Smooth muscle cell (in vitro differentiated cells): ENCODE results near the gene CHD6. TPM values are rescaled to one million over a fixed set of nuclear protein-coding genes. Genes with fewer than 3 reads are reported as not detected.

Experiments
- DNase-seq: peaks from one replicate; lab custom pipeline; 2025; ENCODE audit not compliant: unreplicated experiment; lab: John Stamatoyannopoulos, UW
- H2AFZ ChIP-seq: fragments of 200-600 bp; sonication (generic); 2 replicates; pipeline ENCODE4 v1.6.0; 2016; ENCODE audit warnings: antibody characterized with exemption, low read depth, mild to moderate bottlenecking
- H3F3A ChIP-seq: fragments of 200-600 bp; sonication (generic); 2 replicates; pipeline ENCODE4 v1.6.0; 2017; ENCODE audit warnings: antibody characterized with exemption, low read depth
- H3K27ac ChIP-seq: fragments of 200-600 bp; sonication (generic); 2 replicates; pipeline ENCODE4 v1.5.1; 2016; ENCODE audit warnings: low read depth, mild to moderate bottlenecking
- H3K27me3 ChIP-seq: fragments of 200-600 bp; sonication (generic); 2 replicates; pipeline ENCODE4 v1.6.1; 2016; ENCODE audit warnings: low read depth, mild to moderate bottlenecking
- H3K36me3 ChIP-seq: fragments of 200-600 bp; sonication (generic); 2 replicates; pipeline ENCODE4 v1.5.1; 2016; ENCODE audit warnings: low read depth
- H3K4me1 ChIP-seq: fragments of 200-600 bp; sonication (generic); 2 replicates; pipeline ENCODE4 v1.5.1; 2016; ENCODE audit warnings: low read depth
- H3K4me2 ChIP-seq: fragments of 200-600 bp; sonication (generic); 2 replicates; pipeline ENCODE4 v1.6.0; 2016; ENCODE audit warnings: mild to moderate bottlenecking
- H3K4me3 ChIP-seq: fragments of 200-600 bp; sonication (generic); 2 replicates; pipeline ENCODE4 v1.5.1; 2016; ENCODE audit warnings: mild to moderate bottlenecking
- H3K79me2 ChIP-seq: fragments of 200-600 bp; sonication (generic); 2 replicates; pipeline ENCODE4 v1.6.0; 2016; ENCODE audit warnings: low read depth, mild to moderate bottlenecking
- H3K9ac ChIP-seq: fragments of 200-600 bp; sonication (generic); 2 replicates; pipeline ENCODE4 v1.6.0; 2016; ENCODE audit warnings: low read depth
- H3K9me3 ChIP-seq: fragments of 200-600 bp; sonication (generic); replicated peaks from 2 replicates; pipeline ENCODE4 v1.5.1; 2016; ENCODE audit warnings: low read depth
- H4K20me1 ChIP-seq: fragments of 200-600 bp; sonication (generic); 2 replicates; pipeline ENCODE4 v1.6.0; 2016; ENCODE audit warnings: low read depth
- WGBS: methylation state at CpG from one replicate; pipeline ENCODE4 v1.1.7; 2016; ENCODE audit warnings: low lambda C conversion rate; 5-methylcytosine and 5-hydroxymethylcytosine counted together
- polyA plus RNA-seq: library from polyadenylated mRNA; unstranded; fragments of >200 nt; fragmentation: Nextera tagmentation; extraction: Ambion mirVana; gene quantifications from 2 replicates; pipeline ENCODE4 v1.2.1, GENCODE V29; 2016
- total RNA-seq: library from RNA; depleted of rRNA; stranded (reverse); fragments of >200 nt; gene quantifications from 2 replicates; pipeline ENCODE4 v1.2.3, GENCODE V29; 2014
- TF ChIP-seq, protein P1 (sequence below): fragments of 200-600 bp; sonication (generic); IDR thresholded peaks from 2 replicates; pipeline ENCODE4 v1.5.1; 2017; ENCODE audit warnings: borderline replicate concordance, mild to moderate bottlenecking, antibody characterized with exemption; ENCODE audit not compliant: insufficient read depth, poor library complexity, severe bottlenecking

The CHD6 gene
- total and polyA plus RNA-seq, 2 experiments from 2014 or later = 41.7 to 47.8 TPM

DNA sequence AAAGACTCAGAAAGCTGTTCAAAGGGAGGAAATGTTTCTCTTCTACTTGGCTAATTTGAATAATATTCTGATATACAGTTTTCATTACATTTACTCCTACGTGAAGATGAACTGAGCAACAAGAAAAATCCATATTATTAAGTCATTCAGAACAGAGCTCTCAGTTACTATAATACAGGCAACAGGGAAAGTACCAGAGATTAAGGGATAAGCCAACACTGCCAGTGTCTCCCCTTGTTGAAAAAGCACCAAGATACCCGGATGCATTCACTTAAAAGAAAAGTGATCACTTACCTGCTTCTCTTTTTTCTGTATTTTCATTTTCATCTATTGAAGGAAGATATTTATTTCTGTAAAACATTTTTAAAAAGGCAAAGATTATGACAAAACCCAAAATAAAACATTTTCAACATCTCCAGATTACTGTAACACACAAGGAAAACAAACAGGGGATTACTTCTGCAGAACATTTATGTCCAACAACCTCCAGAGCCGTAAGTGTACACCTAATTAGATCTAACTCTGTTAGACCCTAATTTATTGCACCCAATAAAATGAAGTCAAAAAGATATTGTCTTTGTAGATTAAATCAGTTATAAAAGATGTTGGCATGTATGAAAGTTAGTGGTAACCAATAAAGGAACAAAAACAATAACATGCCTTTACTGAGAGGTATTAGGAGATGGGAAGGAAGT lies 67.0 kb downstream of the CHD6 start:
- Histone ChIP-seq H3K4me2 (no peak overlapping the region), H2AFZ (no peak overlapping the region), H3K36me3 (no peaks in the 10 kb centered on the region), H3K4me1 (peaks cover 16% of the 10 kb centered on the region), H3K4me3 (no peak overlapping the region), H4K20me1 (peaks cover 67% of the 10 kb centered on the region), H3K79me2 (peaks cover 50% of the 10 kb centered on the region), H3K9me3 (no peaks in the 10 kb centered on the region), H3K9ac (no peak overlapping the region), H3K27ac (no peak overlapping the region), H3K27me3 (no peaks in the 10 kb centered on the region), H3F3A (no peaks in the 10 kb centered on the region)
- TF ChIP-seq, protein P1, sequence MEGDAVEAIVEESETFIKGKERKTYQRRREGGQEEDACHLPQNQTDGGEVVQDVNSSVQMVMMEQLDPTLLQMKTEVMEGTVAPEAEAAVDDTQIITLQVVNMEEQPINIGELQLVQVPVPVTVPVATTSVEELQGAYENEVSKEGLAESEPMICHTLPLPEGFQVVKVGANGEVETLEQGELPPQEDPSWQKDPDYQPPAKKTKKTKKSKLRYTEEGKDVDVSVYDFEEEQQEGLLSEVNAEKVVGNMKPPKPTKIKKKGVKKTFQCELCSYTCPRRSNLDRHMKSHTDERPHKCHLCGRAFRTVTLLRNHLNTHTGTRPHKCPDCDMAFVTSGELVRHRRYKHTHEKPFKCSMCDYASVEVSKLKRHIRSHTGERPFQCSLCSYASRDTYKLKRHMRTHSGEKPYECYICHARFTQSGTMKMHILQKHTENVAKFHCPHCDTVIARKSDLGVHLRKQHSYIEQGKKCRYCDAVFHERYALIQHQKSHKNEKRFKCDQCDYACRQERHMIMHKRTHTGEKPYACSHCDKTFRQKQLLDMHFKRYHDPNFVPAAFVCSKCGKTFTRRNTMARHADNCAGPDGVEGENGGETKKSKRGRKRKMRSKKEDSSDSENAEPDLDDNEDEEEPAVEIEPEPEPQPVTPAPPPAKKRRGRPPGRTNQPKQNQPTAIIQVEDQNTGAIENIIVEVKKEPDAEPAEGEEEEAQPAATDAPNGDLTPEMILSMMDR = no peak
- WGBS = 69% methylated on average over 3 of the region's 3 CpGs
- DNase-seq = no peak

DNA sequence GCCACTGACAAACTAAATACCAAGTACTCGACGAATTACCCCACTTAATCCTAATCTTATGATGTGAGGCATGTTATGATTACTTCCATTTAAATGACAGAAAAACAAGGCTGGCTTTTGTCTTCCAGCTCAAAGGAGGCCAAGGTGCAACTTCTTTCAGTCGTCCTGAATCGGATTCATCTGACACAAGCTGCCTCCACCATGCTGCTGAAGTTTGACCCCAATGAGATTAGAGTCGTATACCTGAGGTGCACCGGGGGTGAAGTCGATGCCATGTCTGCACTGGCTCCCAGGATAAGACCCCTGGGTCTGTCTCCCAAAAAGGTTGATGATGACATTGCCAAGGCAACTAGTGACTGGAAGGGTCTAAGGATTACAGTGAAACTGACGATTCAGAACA lies 71.0 kb downstream of the CHD6 start:
- WGBS = 89% methylated on average over 8 of the region's 8 CpGs
- Histone ChIP-seq H2AFZ (no peak overlapping the region), H3K4me2 (no peak overlapping the region), H3K9ac (no peak overlapping the region), H3K4me1 (peaks cover 10% of the 10 kb centered on the region), H3F3A (no peaks in the 10 kb centered on the region), H3K79me2 (peaks cover 60% of the 10 kb centered on the region), H3K27me3 (no peaks in the 10 kb centered on the region), H4K20me1 (peaks cover 83% of the 10 kb centered on the region), H3K27ac (no peak overlapping the region), H3K4me3 (no peak overlapping the region), H3K36me3 (no peaks in the 10 kb centered on the region), H3K9me3 (no peaks in the 10 kb centered on the region)
- DNase-seq = no peak
- TF ChIP-seq, protein P1 = no peak

DNA sequence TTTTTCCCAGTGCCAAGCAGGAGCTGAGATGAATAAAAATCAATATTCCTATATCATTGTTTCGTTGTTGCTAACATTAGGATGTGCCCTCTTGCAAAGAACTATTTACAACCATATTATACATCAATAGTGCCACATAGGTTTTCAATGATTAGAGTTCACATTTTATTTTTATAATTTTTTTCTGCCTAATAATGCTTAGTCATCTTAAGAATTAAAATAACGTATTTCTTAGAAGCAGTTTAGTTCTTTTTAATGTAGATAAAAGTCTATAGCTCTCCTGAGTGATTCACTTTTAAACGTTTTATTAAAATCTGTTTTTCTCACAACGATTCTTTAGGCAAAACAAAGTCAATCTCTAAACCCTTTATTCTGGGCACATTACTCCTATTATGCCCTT lies 71.6 kb downstream of the CHD6 start:
- peaks cover 9% of the 10 kb centered on the region for H3K4me1 ChIP-seq
- 95% methylated on average over 4 of the region's 4 CpGs for WGBS
- no peak overlapping the region for H3K4me2 ChIP-seq
- TF ChIP-seq, protein P1 = no peak
- peaks cover 83% of the 10 kb centered on the region for H4K20me1 ChIP-seq
- no peak overlapping the region for H3K27ac ChIP-seq
- no peak overlapping the region for H3K4me3 ChIP-seq
- peaks cover 61% of the 10 kb centered on the region for H3K79me2 ChIP-seq
- no peaks in the 10 kb centered on the region for H3K9me3 ChIP-seq
- H2AFZ ChIP-seq = no peak overlapping the region
- no peaks in the 10 kb centered on the region for H3K36me3 ChIP-seq
- no peaks in the 10 kb centered on the region for H3K27me3 ChIP-seq
- H3K9ac ChIP-seq = no peak overlapping the region
- no peak for DNase-seq
- no peaks in the 10 kb centered on the region for H3F3A ChIP-seq

DNA sequence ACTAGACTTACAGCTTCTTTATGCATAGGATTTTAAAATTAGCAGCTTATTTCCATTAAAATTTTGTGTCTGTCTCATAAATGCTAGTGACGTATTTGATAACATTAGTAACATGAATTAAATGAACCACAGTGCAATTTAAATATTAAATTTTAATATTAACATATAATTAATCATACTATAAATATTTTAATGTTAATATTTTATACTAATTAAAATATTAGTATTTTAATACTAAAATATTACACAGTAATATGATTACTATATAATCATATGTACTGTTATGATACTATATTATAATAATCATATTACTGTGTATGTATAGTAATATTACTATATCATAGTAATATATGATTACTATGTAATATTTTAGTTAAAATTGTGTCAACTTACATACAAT lies 73.7 kb downstream of the CHD6 start:
- peaks cover 85% of the 10 kb centered on the region for H4K20me1 ChIP-seq
- 97% methylated on average over 1 of the region's 1 CpG for WGBS
- H2AFZ ChIP-seq = no peak overlapping the region
- peaks cover 61% of the 10 kb centered on the region for H3K79me2 ChIP-seq
- no peak overlapping the region for H3K4me2 ChIP-seq
- no peak for DNase-seq
- no peaks in the 10 kb centered on the region for H3K4me1 ChIP-seq
- no peak overlapping the region for H3K9ac ChIP-seq
- H3K36me3 ChIP-seq = no peaks in the 10 kb centered on the region
- H3K27me3 ChIP-seq = no peaks in the 10 kb centered on the region
- no peak overlapping the region for H3K27ac ChIP-seq
- H3K4me3 ChIP-seq = no peak overlapping the region
- H3K9me3 ChIP-seq = no peaks in the 10 kb centered on the region
- H3F3A ChIP-seq = no peaks in the 10 kb centered on the region
- TF ChIP-seq, protein P1 = no peak
